CD4-positive, alpha-beta T cell treated with Interleukin-15 for 4 hours (primary cell): Measurements from ENCODE around the gene POC1A.
A peak's percentile ranks its signal among the peaks of the same experiment; 100 is the strongest.

Experiments used
- DNase-seq: peaks from one replicate; pipeline ENCODE4 v3.0.0-alpha.2; 2020; ENCODE audit warnings: low spot score

POC1A gene

GRCh38 chr3:52128118-52128683 is 26.0 kb downstream of the POC1A start:
- no peak for DNase-seq

GRCh38 chr3:52126500-52126899 is 27.7 kb downstream of the POC1A start:
- no peak for DNase-seq

- no peak for DNase-seq
These were observed 28.2 kb downstream of the POC1A start for GRCh38 chr3:52126036-52126435.

- DNase-seq = no peak
These were observed 29.5 kb downstream of the POC1A start for GRCh38 chr3:52124766-52125165.

GRCh38 chr3:52124126-52124525 is 30.1 kb downstream of the POC1A start:
- no peak for DNase-seq

GRCh38 chr3:52123106-52123725 is 31.0 kb downstream of the POC1A start:
- peak; percentile 78 for DNase-seq

GRCh38 chr3:52122491-52122890 is 31.7 kb downstream of the POC1A start:
- no peak for DNase-seq

GRCh38 chr3:52121813-52122212 is 32.4 kb downstream of the POC1A start:
- no peak for DNase-seq

GRCh38 chr3:52121464-52121805 is 32.8 kb downstream of the POC1A start:
- no peak for DNase-seq

- no peak for DNase-seq
These were observed 33.4 kb downstream of the POC1A start for GRCh38 chr3:52120556-52121463.

GRCh38 chr3:52119826-52120225 is 34.4 kb downstream of the POC1A start:
- no peak for DNase-seq

GRCh38 chr3:52119099-52119498 is 35.1 kb downstream of the POC1A start:
- no peak for DNase-seq

GRCh38 chr3:52118156-52118875 is 35.9 kb downstream of the POC1A start:
- DNase-seq = no peak

GRCh38 chr3:52117537-52117936 is 36.7 kb downstream of the POC1A start:
- no peak for DNase-seq

- DNase-seq = no peak
These were observed 42.2 kb downstream of the POC1A start for GRCh38 chr3:52112056-52112455.

- DNase-seq = no peak
These were observed 43.7 kb downstream of the POC1A start for GRCh38 chr3:52110502-52110901.

- DNase-seq = no peak
These were observed 44.5 kb downstream of the POC1A start for GRCh38 chr3:52109611-52110301.

GRCh38 chr3:52108302-52109232 is 45.7 kb downstream of the POC1A start:
- no peak for DNase-seq

GRCh38 chr3:52106951-52107611 is 47.1 kb downstream of the POC1A start:
- DNase-seq = no peak
